ENCODE results near the gene CCDC160. TPM values are rescaled to one million over a fixed set of nuclear protein-coding genes. Genes with fewer than 3 reads are reported as not detected.
"Not testable (repeated sequence)": the region's sequence is repeated elsewhere in the genome, so short reads cannot be mapped to it uniquely, and the experiment has no call there.

The CCDC160 gene
- total RNA-seq, 1 experiment from 2014 or later = 0.48 TPM

DNA sequence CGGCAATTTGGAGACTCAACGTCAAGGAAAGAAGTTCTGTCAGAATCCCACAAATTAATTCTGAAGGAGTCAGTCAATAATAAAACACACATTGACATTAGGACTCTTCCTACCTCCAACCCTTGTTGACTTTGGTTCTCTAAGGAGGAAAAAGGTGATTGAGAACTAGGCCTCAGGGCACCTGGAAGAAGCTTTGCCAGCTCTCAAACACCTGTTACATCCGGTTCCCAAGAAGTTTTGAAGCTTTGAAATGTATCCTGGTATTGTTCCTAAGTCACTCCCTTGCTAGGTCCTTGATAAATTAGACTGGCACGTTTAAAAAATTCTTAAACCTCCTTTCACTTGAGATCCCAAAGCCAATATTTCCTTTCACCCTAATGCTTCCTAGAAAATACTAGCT is 1.7 kb upstream of the CCDC160 start:
- no TSS peak for BruUV-seq (replicated peaks)
- Histone ChIP-seq H3K4me2 (peak overlapping the region; percentile 40), H3K27me3 (ENCODE audit: insufficient read depth, low read depth) (no peaks in the 10 kb centered on the region), H3F3A (ENCODE audit: insufficient read depth, low read depth) (peaks cover 17% of the 10 kb centered on the region; the same call in 1 of the 2 replicates), H3K9me2 (ENCODE audit: insufficient read depth) (no peaks in the 10 kb centered on the region), H2AFZ (no peak overlapping the region), H3K27ac (no peak overlapping the region), H3K79me2 (ENCODE audit: low read depth) (no peaks in the 10 kb centered on the region), H3K4me3 (no peak overlapping the region), H3K9me3 (ENCODE audit: insufficient read depth, low read depth) (no peaks in the 10 kb centered on the region), H3K4me1 (replicated peaks; ENCODE audit: insufficient read depth) (peaks cover 43% of the 10 kb centered on the region), H3K36me3 (ENCODE audit: low read depth) (no peaks in the 10 kb centered on the region), H4K20me1 (ENCODE audit: insufficient read depth) (no peaks in the 10 kb centered on the region)
- TF ChIP-seq, protein P1, sequence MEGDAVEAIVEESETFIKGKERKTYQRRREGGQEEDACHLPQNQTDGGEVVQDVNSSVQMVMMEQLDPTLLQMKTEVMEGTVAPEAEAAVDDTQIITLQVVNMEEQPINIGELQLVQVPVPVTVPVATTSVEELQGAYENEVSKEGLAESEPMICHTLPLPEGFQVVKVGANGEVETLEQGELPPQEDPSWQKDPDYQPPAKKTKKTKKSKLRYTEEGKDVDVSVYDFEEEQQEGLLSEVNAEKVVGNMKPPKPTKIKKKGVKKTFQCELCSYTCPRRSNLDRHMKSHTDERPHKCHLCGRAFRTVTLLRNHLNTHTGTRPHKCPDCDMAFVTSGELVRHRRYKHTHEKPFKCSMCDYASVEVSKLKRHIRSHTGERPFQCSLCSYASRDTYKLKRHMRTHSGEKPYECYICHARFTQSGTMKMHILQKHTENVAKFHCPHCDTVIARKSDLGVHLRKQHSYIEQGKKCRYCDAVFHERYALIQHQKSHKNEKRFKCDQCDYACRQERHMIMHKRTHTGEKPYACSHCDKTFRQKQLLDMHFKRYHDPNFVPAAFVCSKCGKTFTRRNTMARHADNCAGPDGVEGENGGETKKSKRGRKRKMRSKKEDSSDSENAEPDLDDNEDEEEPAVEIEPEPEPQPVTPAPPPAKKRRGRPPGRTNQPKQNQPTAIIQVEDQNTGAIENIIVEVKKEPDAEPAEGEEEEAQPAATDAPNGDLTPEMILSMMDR (conservative IDR thresholded peaks at IDR 0.05) = no peak
- TF ChIP-seq EZH2 (IDR thresholded peaks at IDR 0.05; ENCODE audit: low read depth) = no peak
- intact Hi-C loops (cut with micrococcal nuclease; ENCODE audit: unreplicated experiment) = no loop called here
- peak in 1 of 2 experiments; percentile 79 for DNase-seq
- ChIA-PET POLR2A (ENCODE audit: unreplicated experiment) (no interaction called here), CTCF (no interaction called here)

DNA sequence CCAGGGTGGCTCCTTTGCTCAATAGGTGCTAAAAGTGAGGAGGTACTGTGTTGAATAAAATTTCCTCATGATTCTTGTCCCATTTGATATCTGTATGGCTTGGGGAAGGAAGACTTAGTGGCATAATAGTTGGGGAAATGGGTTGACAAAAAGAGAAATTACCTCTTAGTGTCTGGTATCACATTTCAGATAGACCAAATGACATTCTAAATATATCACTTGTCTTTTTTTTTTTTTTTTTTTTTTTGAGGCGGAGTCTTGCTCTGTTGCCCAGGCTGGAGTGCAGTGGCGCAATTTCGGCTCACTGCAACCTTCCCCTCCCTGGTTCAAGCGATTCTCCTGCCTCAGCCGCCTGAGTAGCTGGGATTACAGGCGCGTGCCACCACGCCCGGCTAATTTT is 1.2 kb downstream of the CCDC160 start:
- CTCF ChIA-PET; H3K27ac ChIP-seq; H2AFZ ChIP-seq; H3K9me3 ChIP-seq (ENCODE audit: insufficient read depth, low read depth); H3K79me2 ChIP-seq (ENCODE audit: low read depth); H3K36me3 ChIP-seq (ENCODE audit: low read depth); H4K20me1 ChIP-seq (ENCODE audit: insufficient read depth); intact Hi-C loops (cut with micrococcal nuclease; ENCODE audit: unreplicated experiment); DNase-seq; H3K9me2 ChIP-seq (ENCODE audit: insufficient read depth); H3K27me3 ChIP-seq (ENCODE audit: insufficient read depth, low read depth); BruUV-seq (replicated peaks): not testable (repeated sequence)
- Histone ChIP-seq H3K4me1 (replicated peaks; ENCODE audit: insufficient read depth) (peaks cover 52% of the 10 kb centered on the region), H3K4me3 (peak overlapping the region; percentile 71; the same call in 1 of the 2 replicates), H3F3A (ENCODE audit: insufficient read depth, low read depth) (peaks cover 18% of the 10 kb centered on the region; the same call in 1 of the 2 replicates), H3K4me2 (peak overlapping the region; percentile 81)
- POLR2A ChIA-PET (ENCODE audit: unreplicated experiment) = interaction anchor here (0.7 kb wide), 1 partner anchor 694 kb away, joined by 4 read pairs; no protein-coding TSS in a partner anchor

DNA sequence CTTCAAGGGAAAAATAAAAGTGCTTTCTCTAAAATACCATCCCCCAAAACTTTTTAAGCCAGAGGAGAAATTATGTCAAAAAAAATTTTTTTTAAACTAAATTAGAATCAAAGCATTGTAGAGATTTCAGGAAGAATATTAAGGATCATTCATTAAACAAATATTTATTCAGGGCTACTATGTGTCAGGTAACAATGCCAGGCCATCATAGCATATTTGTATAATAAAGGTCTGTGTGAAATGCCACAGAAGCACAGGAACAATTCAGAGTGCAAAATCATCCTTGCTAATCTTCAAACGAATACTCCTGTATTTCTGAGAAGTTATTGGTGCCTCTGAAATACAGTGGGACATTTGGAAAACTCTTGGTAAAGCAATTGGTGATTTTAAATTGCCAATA is 2.0 kb downstream of the CCDC160 start:
- peak in 1 of 2 experiments; percentile 38 for DNase-seq
- Histone ChIP-seq H2AFZ (no peak overlapping the region), H3F3A (ENCODE audit: insufficient read depth, low read depth) (peaks cover 27% of the 10 kb centered on the region; the same call in 1 of the 2 replicates), H3K9me2 (ENCODE audit: insufficient read depth) (no peaks in the 10 kb centered on the region), H3K36me3 (ENCODE audit: low read depth) (no peaks in the 10 kb centered on the region), H3K27me3 (ENCODE audit: insufficient read depth, low read depth) (no peaks in the 10 kb centered on the region), H3K4me1 (replicated peaks; ENCODE audit: insufficient read depth) (peaks cover 60% of the 10 kb centered on the region), H3K79me2 (ENCODE audit: low read depth) (no peaks in the 10 kb centered on the region), H3K4me3 (no peak overlapping the region), H3K9me3 (ENCODE audit: insufficient read depth, low read depth) (no peaks in the 10 kb centered on the region), H3K27ac (peak overlapping the region; percentile 26; the same call in 1 of the 2 replicates), H4K20me1 (ENCODE audit: insufficient read depth) (no peaks in the 10 kb centered on the region), H3K4me2 (peak overlapping the region; percentile 32)
- TF ChIP-seq EZH2 (IDR thresholded peaks at IDR 0.05; ENCODE audit: low read depth) = no peak
- TF ChIP-seq, protein P1 (conservative IDR thresholded peaks at IDR 0.05) = no peak
- ChIA-PET CTCF (no interaction called here), POLR2A (ENCODE audit: unreplicated experiment) (interaction anchor here (0.6 kb wide), 1 partner anchor 26 kb away, joined by 3 read pairs; no protein-coding TSS in a partner anchor)
- intact Hi-C loops (cut with micrococcal nuclease; ENCODE audit: unreplicated experiment) = no loop called here
- BruUV-seq (replicated peaks) = no TSS peak

DNA sequence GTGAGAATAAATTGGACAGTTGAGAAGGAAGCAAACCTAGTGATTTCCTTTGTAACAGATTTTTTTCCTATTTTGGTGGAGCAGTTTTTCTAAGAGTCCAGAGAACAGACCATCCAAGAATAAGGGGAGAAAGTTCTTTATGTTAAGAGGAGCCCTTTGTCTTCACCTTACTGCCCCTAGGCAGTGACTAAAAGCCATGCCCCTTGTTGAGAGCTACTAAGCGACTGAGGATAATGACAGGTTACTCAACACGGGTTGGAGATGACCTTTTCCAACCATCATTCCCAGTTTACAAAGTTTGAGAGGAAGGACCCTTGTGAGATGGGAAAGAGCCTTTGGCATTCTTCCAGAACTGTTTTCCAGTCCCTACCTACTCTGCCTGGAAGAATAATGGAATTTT is 3.2 kb downstream of the CCDC160 start:
- Histone ChIP-seq H3K36me3 (ENCODE audit: low read depth) (no peaks in the 10 kb centered on the region), H3K27me3 (ENCODE audit: insufficient read depth, low read depth) (no peaks in the 10 kb centered on the region), H3K9me3 (ENCODE audit: insufficient read depth, low read depth) (no peaks in the 10 kb centered on the region), H3K27ac (no peak overlapping the region), H3K4me1 (replicated peaks; ENCODE audit: insufficient read depth) (peaks cover 64% of the 10 kb centered on the region), H3K4me2 (no peak overlapping the region; the same call in 1 of the 2 replicates), H2AFZ (no peak overlapping the region), H3F3A (ENCODE audit: insufficient read depth, low read depth) (peaks cover 31% of the 10 kb centered on the region; the same call in 1 of the 2 replicates), H3K79me2 (ENCODE audit: low read depth) (no peaks in the 10 kb centered on the region), H3K9me2 (ENCODE audit: insufficient read depth) (no peaks in the 10 kb centered on the region), H4K20me1 (ENCODE audit: insufficient read depth) (no peaks in the 10 kb centered on the region), H3K4me3 (no peak overlapping the region)
- CTCF ChIA-PET = no interaction called here
- intact Hi-C loops (cut with micrococcal nuclease; ENCODE audit: unreplicated experiment) = no loop called here
- no peak for DNase-seq
- TF ChIP-seq, protein P1 (conservative IDR thresholded peaks at IDR 0.05) = no peak
- TF ChIP-seq EZH2 (IDR thresholded peaks at IDR 0.05; ENCODE audit: low read depth) = no peak
- no TSS peak for BruUV-seq (replicated peaks)
- POLR2A ChIA-PET (ENCODE audit: unreplicated experiment) = no interaction called here
